ENCODE measurements around the gene MIER1.
"Not testable (repeated sequence)": the region's sequence is repeated elsewhere in the genome, so short reads cannot be mapped to it uniquely, and the experiment has no call there.

The MIER1 gene

GRCh38 chr1:66924756-66925557, at the start of gene MIER1, which contains the start of gene DNAI4:
TSS of gene MIER1 (plus strand) at chr1:66924990. CDS start at chr1:66925029, 39 bp downstream.
TSS of gene DNAI4 (minus strand) at chr1:66924856. CDS start at chr1:66924831, 25 bp downstream.
- FAIRE-seq (peak; percentile 91), DNase-seq (ENCODE audit: low spot score) (peak; percentile 97)

GRCh38 chr1:66876664-66877063, 48.1 kb upstream of the MIER1 start:
- no peak for FAIRE-seq
- no peak for DNase-seq (ENCODE audit: low spot score)

DNA sequence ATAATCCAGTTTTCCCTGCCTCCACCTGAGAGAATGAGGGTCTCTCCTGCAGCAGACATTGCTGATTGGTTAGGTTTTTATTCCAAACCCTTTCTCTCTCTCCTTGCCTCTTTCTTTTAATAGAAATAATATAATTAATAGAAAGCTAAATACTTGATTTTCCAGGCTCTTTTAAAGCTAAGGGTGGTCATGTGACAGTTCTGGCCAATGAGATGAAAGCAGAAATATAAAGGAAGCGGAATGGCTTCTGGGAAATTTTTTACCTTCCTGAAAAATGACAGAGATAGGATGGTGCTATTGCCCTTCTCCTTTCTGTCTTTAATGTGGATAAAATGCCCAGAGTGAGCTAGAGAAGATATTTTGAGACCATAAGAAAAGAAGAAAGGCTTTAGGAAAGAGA, 35.8 kb upstream of the MIER1 start:
- FAIRE-seq (no peak), DNase-seq (ENCODE audit: low spot score) (no peak)

GRCh38 chr1:66890621-66891020, 34.2 kb upstream of the MIER1 start:
- no peak for FAIRE-seq
- DNase-seq (ENCODE audit: low spot score): no peak

DNA sequence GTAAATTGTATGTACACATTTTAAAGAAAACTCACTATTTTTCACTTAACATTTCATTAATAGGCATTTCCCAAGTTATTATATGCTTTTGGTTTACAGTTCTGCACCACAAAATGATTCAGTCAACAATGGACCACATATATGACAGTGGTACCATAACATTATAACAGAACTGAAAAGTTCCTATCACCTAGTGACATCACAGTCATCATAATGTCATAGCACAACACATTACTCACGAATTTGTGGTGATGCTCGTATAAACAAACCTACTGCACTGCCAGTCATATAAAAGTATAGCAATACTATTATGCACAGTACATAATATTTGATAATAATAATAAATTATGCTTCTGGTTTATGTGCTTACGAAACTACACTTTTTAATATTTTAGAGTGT, 31.1 kb upstream of the MIER1 start:
- FAIRE-seq (no peak), DNase-seq (ENCODE audit: low spot score) (no peak)

GRCh38 chr1:66915203-66915602, 9.6 kb upstream of the MIER1 start:
- FAIRE-seq; DNase-seq (ENCODE audit: low spot score): not testable (repeated sequence)

GRCh38 chr1:66916320-66916719, 8.5 kb upstream of the MIER1 start:
- DNase-seq (ENCODE audit: low spot score) (no peak), FAIRE-seq (no peak)

GRCh38 chr1:66917476-66917875, 7.3 kb upstream of the MIER1 start:
- FAIRE-seq: no peak
- DNase-seq (ENCODE audit: low spot score): no peak

GRCh38 chr1:66919063-66919462, 5.7 kb upstream of the MIER1 start:
- no peak for DNase-seq (ENCODE audit: low spot score)
- FAIRE-seq: no peak

- no peak for FAIRE-seq
- DNase-seq (ENCODE audit: low spot score): no peak
These were observed 5.0 kb upstream of the MIER1 start for GRCh38 chr1:66919828-66920227.

DNA sequence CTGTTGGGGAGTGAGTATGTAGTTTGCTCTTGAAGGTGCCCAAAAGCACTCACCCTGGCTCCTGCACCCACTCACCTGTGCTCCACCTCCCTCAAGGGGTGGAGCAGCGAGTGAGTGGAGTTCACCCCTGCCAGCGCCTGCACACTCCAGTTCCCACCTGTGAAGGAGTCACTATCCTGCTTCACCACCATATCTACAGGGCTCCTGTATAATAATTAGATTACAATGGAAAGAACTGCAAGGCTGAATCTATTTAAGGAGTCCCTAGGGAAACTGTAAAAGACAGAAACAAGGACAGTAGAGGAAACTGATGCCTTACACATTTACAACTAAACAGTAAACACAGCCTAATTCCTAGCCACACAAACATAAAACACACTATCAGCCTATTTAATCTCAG, 4.2 kb upstream of the MIER1 start:
- FAIRE-seq: no peak
- DNase-seq (ENCODE audit: low spot score): no peak

DNA sequence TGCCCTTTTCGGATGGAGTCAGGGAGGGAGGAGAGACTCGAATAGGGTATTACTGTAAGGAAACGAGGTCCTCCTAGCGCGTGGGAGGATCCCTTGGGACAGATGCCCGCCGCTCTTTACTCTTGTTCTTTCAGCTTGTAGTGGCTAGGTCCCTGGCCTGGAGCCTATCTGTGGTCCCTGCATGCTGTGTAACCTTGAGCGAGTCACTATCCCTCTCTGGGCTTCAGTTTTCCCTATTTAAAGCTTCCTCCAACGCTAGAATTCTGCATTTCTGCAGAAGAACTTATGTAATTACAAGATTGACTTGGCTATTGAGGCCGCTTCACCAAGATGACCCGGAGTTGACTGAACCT, 744 bp downstream of the MIER1 start:
- DNase-seq (ENCODE audit: low spot score) (no peak), FAIRE-seq (no peak)

DNA sequence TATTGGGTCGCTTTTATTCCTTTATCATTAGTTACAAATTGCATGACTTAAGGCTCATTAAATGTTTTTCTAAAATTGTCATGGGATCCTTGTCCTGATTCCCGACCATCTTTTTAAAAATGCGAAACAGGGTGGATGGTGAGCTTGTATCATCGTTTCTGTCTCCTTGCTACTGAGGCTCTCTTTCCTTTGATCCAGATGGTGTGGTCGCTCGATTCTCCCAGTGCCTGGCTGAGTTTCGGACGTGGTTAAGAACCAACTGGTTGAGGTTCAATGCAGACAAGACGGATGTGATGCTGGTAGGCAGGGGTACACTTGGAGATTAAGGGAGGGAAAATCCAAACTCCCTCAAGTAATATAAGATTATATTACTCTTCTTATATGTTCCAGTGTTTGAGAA, 1.2 kb downstream of the MIER1 start:
- no peak for DNase-seq (ENCODE audit: low spot score)
- no peak for FAIRE-seq

- DNase-seq (ENCODE audit: low spot score) (no peak), FAIRE-seq (peak; percentile 5)
These were observed 2.7 kb downstream of the MIER1 start for GRCh38 chr1:66927528-66927927.

DNA sequence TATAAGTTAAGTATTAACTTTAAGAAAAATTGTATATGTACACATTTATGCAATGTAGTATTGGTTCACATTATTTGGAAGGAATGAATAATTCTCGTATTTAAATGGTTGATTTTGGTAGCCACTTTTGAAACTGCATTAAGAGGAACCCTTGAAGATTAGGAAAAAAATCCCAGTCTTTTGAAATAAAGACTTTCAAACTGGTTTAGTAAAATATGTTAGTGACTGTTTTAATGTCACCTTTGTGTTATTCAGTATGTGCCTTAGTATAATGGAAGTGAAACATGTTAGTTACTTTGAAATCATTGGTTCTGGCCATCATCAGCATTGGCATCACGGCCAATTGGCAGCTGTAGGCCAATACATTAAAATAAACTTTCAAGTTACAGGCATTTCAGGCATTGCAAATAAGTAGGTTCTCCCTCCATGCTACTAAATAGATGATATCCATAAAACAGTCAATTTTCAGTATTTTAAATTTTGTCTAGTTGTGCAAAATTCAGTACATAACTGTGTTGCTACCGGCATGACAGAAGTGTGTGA, 4.4 kb downstream of the MIER1 start:
- no peak for FAIRE-seq
- no peak for DNase-seq (ENCODE audit: low spot score)

- DNase-seq (ENCODE audit: low spot score): no peak
- no peak for FAIRE-seq
These were observed 4.9 kb downstream of the MIER1 start for GRCh38 chr1:66929691-66929998.

DNA sequence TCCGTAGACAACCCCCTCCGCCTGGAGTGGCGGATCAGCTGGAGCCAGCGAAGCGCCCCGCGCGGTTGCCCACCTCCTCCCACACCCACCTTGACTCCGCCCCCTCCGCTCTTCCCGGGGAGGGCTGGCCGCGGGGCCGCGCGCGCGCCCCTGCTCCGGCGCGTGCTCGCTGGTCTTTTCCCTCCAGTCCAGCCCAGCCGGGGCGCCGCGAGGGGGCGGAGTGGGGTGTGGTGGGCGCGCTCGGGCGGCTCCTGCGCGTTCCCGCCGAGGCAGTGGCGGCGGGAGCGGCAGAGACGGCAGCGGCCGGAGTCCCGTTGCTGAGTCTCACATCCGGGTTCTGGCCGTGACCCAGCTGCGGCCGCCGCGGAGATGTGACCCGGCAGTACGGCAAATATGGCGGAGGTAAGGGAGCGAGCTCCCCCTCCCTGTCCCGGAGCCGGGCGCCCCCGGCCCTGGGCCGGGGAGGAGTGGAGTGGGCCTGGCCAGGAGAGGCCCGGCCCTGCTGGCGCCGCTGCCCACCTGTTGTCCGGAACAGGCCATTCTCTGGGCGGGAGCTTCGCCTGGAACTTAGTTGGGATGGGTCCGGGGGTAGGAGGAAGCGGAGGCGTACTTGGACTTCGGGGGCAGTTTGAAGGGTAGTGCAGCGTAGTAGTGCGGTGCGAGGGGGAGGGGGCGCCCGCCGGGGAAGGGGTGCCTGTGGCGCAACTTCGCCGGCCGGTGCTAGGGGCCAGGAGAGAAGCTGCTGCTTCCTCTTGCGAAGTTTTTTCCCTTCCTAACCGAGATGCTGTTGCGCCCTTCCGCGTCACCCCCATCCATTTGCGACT, 5.4 kb downstream of the MIER1 start:
- DNase-seq (ENCODE audit: low spot score) (peak; percentile 89), FAIRE-seq (no peak)

DNA sequence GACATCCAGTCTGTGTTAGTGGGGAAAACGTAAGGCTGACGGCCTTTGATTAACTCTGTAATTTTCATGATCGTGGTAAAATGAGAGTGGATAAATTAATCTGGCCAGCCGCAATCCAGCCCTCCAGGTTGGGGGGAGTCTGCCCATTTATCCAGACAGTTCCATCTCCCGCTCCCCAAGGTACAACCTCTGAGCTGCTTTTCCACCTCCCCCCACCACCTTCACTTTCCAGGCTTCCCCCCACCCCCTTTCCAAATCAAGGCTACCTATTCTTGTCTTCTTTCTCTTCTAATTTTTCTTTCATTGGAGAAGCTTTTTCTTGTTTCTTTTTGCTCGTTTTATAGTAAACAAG, 6.0 kb downstream of the MIER1 start:
- DNase-seq (ENCODE audit: low spot score): no peak

DNA sequence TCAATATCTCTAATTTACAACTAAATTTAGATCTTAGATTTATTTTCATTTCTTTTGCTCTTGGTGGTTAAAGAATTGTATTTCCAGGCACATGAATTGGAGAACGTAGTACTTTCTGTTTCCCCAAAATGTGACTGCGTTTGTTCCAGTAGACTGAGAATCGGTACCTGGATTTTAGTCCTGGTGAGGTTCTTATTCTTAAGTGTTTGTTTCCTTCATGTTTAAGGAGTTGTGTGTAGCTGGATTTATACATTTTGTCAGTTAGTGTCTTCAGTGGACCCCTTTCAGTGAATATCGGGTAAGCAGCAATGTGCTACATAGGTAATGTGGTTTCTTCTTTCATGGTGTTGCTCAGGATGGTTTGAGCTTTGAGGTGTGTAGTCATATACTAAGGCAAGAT, 6.8 kb downstream of the MIER1 start:
- DNase-seq (ENCODE audit: low spot score): peak; percentile 33

More for the DNA sequence above, 6.0 kb downstream of the MIER1 start:
- FAIRE-seq: no peak

GRCh38 chr1:66932291-66932690, 7.5 kb downstream of the MIER1 start:
- DNase-seq (ENCODE audit: low spot score) (no peak), FAIRE-seq (no peak)

More for the DNA sequence above, 6.8 kb downstream of the MIER1 start:
- FAIRE-seq: no peak

DNA sequence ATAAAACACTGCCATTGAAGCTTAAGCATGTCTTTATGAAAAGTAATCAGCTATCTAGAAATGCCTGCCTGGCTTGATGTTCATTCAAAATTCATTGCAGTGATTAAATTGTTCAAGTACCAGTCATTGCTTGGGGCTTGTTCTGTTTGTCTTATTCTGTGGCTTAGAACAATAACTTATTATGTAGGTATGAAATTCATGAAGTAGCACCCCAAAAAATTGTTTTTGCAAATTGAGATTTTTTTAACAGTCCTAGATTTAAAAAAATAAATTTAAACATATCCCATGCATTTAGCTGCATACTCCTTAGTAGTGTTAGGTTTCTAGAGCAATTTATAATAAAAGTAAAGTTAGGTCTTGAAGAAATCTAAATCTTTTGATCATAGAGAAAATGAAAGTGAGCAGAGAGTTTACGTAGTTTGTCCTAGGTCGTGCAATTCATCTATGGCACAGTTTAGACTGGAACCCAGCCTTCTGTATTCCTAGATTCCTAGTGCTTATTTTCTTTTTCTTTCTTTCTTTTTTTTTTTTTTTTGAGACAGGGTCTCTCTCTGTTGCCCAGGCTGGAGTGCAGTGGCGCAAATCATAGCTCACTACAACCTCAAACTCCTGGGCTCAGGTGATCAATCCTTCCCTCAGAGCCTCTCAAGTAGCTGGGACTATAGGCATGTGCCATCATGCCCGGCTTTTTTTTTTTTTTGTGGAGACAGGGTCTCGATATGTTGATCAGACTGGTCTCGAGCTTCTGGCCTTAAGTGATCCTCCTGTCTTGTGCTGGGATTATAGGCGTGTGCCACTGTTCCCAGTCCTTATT, 9.3 kb downstream of the MIER1 start:
- no peak for DNase-seq (ENCODE audit: low spot score)

More for the DNA sequence above, 9.3 kb downstream of the MIER1 start:
- peak; percentile 40 for FAIRE-seq
